ENCODE data around the gene NAPSA.
"Not testable (repeated sequence)": the region's sequence is repeated elsewhere in the genome, so short reads cannot be mapped to it uniquely, and the experiment has no call there.

NAPSA gene

GRCh38 chr19:50330365-50331078 lies 34.9 kb downstream of the NAPSA start:
- no peak for DNase-seq (ENCODE audit: low read depth)

DNA sequence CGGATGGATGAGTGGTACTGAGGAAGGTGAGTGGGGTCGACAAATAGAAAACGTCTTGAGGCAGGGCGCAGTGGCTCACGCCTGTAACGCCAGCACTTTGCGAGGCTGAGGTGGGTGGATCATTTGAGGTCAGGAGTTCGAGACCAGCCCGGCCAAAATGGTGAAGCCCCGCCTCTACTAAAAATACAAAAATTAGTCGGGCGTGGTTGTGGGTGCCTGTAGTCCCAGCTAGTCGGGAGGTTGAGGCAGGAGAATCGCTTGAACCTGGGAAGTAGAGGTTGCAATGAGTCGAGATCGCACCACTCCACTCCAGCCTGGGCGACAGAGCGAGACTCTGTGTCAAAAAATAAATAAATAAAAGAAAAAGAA lies 35.5 kb downstream of the NAPSA start:
- not testable (repeated sequence) for DNase-seq (ENCODE audit: low read depth)

DNA sequence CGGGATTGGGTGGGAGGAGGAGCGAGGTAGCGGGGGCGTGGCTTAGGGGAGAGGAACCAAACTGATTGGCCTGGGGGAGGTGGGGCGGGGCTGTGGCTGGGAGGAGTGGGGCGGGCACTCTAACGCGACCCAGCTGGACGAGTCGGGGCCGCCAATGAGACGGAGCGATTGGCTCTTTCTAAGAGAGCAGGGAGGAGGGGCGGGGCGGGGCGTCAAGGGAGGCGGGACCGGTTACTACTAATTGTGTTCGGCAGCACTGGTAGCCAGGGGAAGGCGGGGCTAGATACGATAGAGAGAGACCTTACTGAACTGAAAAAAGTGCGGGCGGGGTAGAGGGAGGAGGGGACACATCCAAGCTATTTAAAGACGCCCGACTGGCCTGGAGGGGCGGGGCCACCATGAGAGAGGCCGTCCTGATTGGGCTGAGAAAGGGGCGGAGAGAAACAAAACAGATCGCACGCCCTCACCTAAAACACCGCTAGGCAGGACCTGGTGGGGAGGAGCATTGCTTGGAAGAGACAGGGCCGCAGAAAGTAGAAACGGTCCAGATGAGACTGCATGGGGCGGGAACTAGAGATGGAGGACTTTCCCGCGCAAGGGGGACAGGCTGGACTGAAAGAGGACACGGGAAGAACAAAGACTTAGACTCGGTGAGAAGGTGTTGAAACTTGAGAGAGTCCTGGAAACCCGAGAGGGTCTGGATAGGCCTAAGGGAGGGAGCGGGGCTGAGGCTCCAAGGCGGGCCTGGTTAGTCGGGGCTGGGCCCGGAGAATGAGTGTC lies 36.1 kb downstream of the NAPSA start, which contains the start of gene KCNC3:
KCNC3 (minus strand) TSS at position 232 of the 780 bp plus-strand sequence. CDS start 295 bp downstream, outside the sequence.
- DNase-seq (ENCODE audit: low read depth) = no peak

DNA sequence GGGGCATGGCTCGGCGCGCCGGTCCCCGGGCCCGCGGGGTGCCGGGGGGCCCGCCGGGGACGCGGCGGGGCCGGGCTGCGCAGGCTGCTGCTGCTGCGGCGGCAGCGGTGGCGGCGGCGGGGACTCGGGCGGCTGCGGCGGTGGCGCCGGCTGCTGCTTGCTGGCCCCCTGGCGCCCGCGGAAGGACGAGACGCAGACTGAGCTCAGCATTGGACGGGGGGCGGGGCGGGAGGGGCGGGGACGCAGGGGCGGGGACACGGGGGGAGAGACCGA lies 36.6 kb downstream of the NAPSA start:
- no peak for DNase-seq (ENCODE audit: low read depth)

DNA sequence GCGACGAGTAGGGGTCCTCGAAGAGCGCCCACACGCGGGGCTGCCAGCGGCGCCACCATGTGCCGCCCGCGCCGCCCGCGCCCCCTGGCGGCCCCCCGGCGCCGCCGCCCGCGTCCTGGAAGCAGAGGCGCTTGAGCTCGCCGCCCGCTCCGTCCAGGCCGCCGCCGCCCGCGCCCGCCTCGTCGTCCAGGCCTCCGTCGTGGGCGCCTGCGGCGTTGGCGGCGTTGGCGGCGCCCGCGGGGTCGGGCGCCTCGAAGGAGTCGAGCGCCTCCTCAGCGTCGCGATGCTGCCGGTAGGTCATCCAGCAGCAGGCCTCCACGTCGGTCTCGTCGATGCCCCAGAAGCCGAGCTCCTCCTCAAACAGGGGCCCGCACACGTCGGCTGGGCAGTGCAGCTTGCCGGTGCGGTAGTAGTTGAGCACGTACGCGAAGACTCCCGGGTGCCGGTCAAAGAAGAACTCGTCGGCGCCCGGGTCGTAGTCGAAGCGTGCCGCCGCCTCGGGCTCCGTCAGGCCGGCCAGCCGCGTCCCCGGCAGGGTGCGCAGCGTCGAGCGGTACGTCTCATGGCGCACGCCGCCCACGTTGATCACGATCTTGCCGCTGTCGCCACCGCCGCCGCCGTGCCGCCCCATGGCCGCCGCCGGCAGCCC lies 37.1 kb downstream of the NAPSA start:
- no peak for DNase-seq (ENCODE audit: low read depth)

- DNase-seq (ENCODE audit: low read depth) = no peak
These were observed 37.8 kb downstream of the NAPSA start for GRCh38 chr19:50327461-50328223.

DNA sequence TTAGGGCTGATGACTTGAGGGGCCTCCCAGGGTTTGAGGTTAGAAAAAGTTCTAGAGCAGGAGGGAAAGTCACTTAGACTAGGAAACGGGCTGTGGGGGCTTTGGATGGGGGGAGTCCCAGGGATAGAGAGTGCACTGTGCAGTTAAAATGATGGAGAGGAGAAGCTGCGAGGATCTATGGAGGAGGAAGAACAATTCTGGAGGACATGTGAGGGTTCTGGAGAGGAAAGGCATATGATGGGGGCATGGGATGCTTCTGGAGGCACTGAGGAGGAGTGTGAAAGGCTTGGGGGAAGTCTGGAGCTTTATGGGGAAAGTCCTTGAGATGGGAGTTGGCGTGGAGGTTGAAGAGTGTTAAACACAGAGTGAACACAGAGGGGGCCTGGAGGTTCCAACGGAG lies 38.4 kb downstream of the NAPSA start:
- no peak for DNase-seq (ENCODE audit: low read depth)

DNA sequence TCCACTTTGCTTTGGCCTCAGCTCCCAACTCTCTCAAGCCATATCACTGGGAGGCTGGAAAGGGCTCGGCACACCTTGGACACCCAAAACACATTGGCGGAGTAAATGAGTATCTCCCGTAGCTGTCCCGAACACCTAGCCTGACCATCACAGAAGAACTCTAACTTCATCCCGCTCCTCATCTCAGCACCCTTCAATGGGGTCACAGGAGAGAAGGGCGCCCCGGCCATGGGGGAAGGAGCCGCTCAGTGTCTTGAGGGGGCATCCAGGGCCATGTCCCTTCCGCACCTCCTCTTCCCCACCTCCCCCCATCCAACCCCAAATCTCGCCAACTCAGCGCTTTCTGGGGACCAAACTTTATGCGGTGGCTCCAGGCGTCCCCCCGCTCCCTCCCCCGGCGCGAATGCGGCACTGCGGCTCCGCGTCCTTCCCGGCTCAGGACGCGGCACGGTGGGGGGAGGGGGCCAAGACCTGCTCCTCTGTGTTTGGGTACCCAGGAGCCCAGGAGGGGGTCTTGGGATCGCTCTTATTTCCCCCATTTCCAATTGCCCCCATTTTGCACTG lies 39.3 kb downstream of the NAPSA start:
- no peak for DNase-seq (ENCODE audit: low read depth)

DNA sequence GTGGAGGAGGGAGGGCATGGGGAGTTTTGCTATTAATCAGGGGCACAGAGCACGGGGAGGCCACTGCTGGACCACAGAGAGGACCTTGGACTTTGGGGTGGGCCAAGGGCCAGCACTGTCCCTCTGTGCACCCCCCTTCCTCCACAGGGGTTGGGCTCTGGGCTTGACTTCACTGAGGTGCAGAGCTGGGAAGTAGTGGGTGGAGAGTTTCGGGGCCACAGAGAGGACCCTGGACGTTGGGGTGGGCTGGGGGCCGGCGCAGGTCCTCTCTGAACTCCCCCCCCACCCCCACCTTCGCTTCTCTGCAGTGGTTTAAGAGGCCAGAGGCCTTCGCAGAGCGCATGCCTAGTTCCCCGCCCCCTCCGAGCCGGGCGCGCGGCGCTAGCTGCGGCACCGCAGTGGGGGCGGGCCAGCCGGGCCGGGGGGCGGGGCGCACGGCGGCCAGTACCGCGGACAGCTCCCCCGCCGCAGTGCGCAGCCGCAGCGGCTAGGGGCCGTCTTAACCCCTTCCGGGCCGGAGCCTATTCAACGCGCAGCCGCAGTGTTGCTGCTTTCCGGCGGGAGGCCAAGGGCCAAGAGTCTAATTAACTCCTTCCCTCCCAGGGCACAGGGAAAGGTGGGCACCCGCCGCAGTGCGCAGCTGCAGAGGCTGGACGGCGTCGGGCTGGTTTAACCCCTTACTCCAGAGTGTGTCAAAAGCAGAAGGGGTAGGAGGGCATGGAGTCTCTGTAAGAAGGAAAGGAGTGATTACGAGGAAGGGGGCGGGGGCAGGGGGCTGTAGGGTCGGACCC lies 39.9 kb downstream of the NAPSA start:
- DNase-seq (ENCODE audit: low read depth) = no peak

DNA sequence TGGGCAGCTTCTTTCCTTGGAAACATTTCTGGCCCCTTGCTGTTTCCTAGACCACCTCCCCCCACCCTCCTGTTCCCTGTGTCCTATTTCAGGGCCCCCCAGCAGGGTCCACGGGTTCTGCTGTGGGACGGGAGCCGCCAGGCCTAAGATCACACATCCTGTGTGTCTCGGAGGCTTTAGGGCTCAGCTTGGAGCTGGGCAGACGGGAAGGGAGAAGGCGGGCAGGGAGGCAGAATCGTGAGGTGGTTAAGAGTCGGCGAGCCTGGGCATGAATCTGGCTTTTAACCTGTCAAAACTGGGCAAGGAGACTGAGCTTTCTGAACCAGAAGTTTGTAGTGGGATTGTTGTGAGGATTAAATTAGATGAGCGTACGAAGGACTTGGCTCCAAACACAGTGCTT lies 41.1 kb downstream of the NAPSA start:
- no peak for DNase-seq (ENCODE audit: low read depth)

DNA sequence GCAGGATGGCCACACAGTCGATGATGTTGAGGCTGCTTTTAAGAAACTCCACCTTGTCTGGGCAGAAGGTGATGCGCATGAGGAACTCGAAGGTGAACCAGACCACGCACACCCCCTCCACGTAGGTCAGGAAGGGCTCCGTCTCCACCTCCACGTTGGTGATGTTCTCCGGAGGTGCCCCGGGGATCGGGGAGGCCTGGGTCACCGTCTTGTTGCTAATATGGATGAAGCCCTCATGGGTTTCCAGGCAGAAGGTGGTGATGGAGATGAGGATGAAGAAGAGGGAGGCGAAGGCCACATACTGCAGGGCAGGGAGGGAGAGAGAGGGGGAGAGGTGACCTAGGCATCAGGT lies 41.7 kb downstream of the NAPSA start:
- DNase-seq (ENCODE audit: low read depth) = no peak

DNA sequence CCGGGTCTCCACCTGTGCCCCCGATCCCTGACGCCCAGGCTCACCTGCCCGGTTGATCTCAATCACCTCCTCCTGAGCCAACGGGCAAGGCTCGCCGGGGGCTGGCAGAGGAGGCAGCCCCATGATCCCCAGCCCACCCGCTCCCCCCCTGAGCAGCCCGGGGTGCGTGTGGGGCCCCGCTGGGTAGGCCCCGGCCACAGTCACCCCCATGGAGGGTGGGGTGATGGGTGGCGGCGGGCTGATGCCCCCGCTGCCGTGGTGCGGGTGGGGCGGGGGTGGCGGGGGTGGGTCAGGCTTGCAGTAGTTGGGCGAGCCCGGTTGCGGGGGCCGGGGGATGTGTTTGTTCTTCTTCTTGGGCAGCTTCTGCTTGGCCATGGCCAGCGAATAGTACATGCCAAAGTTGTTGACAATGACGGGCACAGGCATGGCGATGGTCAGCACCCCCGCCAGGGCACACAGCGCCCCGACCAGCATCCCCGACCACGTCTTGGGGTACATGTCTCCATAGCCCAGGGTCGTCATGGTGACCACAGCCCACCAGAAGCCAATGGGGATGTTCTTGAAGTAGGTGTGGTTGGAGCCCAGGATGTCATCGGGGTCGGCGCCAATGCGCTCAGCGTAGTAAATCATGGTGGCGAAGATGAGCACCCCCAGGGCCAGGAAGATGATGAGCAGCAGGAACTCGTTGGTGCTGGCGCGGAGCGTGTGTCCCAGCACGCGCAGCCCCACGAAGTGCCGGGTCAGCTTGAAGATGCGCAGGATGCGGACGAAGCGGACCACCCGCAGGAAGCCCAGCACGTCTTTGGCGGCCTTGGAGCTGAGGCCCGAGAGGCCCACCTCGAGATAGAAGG lies 42.3 kb downstream of the NAPSA start:
- no peak for DNase-seq (ENCODE audit: low read depth)

- DNase-seq (ENCODE audit: low read depth) = no peak
These were observed 43.2 kb downstream of the NAPSA start for GRCh38 chr19:50322234-50322633.

GRCh38 chr19:50321831-50322230 lies 43.6 kb downstream of the NAPSA start:
- no peak for DNase-seq (ENCODE audit: low read depth)

DNA sequence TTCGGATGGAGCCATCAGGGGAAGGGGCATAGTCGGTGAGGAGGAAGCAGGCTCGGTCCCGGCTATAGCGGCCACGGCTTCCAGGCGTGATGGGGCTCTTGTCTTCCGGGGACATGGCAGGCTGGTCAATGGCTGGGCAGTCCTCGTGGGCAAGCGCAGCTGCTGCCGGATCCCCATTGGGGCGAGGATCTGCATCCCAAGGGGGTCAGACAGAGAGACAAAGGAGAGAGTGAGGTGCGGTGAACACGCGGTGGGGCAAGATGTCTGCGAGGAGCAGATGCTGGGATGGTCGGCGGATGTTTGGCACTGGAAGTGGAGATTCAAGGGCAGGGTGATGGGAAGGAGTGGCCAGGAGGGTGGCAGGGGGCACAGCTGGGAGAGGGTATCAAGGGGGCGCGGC lies 44.8 kb downstream of the NAPSA start:
- no peak for DNase-seq (ENCODE audit: low read depth)

GRCh38 chr19:50320051-50320450 lies 45.4 kb downstream of the NAPSA start:
- DNase-seq (ENCODE audit: low read depth) = no peak

DNA sequence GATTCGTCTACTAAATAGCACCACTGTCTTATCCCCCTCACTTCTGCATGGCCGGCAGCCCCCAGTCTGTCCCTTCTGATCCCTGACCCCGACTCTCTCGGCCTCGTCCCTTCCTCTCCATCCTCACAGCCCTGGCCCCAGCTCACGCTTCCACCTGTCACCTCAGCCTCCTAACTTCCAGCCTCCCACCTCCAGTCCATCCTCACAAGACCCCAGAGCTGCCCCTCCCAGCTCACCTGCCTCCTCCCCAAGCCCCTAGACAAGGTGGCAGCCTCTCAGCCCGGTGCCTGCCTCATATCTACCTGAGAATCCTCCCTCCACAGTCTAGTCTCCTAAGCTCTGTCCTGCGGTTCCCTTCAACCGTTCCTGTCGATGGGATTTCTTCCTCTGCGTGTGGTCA lies 46.3 kb downstream of the NAPSA start:
- DNase-seq (ENCODE audit: low read depth) = no peak

DNA sequence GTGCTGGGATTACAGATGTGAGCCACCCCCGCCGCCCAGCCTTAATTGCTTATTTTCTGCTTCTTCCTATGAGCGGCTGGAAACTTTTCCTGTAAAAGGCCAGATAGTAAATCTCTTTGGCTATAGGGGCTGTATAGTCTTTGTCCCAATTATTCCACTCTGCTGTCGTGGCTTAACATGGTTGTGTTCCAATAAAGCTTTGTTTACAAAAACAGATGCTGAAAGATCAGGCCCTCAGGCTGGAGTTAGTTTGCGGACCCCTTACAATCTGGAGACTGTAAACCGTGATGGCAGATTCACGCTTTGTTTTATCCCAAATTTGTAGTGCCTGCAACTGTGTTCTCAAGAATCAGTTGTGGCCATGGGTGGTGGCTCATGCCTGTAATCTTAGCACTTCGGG lies 47.0 kb downstream of the NAPSA start:
- DNase-seq (ENCODE audit: low read depth) = no peak

DNA sequence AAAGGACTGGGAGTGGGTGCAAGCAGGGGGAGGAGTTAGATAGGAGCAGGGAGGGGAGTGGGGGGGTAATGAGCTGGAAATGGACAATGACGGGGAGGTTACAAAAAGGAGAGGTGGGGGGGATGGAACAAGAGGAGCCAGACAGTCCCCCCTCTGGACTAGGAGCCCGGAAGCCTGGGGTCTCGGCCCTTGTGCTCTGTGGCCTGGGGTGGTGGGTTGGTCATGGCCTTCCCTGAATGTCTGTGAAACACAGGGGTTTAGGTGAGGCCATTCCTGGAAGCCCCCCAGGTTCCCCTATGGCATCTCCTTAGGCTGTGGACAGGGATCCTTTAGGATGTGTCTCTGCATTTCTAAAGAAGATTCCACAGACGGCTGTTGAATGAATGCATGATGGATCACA lies 48.3 kb downstream of the NAPSA start:
- DNase-seq (ENCODE audit: low read depth) = no peak

DNA sequence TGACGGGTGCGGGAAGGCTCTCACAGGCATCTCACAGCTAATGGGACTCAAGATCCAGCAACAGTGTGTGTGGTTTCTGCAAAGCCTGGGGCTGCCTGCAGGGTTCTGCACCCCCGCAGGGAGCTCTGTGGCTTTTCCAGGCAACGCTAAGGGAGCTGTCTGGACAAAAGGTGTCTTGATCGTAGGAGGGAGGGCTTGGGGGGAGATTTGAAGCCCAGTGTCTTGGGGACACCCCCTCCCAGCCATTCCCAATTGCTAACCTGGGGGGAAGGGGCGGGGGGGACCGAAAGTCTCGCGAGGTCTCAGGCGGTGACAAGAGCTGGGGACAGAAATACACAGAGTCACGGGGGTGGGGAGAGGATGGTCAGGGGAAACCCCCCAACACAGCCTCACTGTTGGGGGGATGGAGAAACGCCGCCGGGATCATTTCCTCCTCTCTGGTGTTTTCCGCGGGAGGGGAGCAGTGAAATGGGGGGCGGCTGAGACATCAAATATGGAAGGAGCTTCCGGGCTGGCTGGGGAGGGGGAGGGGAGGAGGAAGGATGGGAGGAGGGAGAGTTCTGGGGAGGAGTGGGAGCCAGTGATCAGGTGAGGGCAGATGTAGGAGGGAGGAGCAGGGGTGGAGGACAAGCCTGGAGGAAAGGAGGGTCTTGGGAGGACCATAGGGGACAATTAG lies 49.5 kb downstream of the NAPSA start:
- DNase-seq (ENCODE audit: low read depth) = no peak

Measured in HS-27A (cell line).